NT2/D1 (cell line): ENCODE data around the gene RHOG.

Experiments used
- SUZ12 ChIP-seq: IDR thresholded peaks from 2 replicates; pipeline ENCODE4 v1.6.1; 2011; ENCODE audit not compliant: insufficient read length, insufficient read depth; ENCODE audit errors: extremely low read depth
- YY1 ChIP-seq: IDR thresholded peaks from 2 replicates; pipeline ENCODE4 v1.6.1; 2011; ENCODE audit not compliant: insufficient read length, insufficient read depth
- ZNF274 ChIP-seq: IDR thresholded peaks from 2 replicates; pipeline ENCODE4 v1.6.1; 2011; ENCODE audit warnings: mild to moderate bottlenecking, low read depth, low read length

- TF ChIP-seq ZNF274 (no peak), SUZ12 (no peak), YY1 (no peak)
Measured at GRCh38 chr11:3860375-3860774, 19.6 kb upstream of the RHOG start.
